ENCODE results near the gene ATG16L2.

DNA sequence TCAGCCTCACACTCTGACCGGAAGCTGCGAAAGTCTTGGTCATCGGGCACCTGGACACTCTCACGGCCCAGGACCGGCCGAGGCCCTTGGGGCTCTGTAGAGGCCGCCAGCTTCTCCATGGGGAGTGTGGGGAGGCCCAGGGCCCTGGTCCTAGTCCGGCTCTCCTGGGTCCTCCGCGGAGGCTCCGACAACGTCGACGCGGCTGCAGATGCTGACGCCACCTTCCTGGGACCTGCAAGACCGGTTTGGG is 33.2 kb upstream of the ATG16L2 start:
- no peak for TF ChIP-seq CTCF (conservative IDR thresholded peaks at IDR 0.05; ENCODE audit: low read depth, low read length)
- no peak for TF ChIP-seq EZH2 (IDR thresholded peaks at IDR 0.05; ENCODE audit: low read length, unreplicated experiment)
- no peak for TF ChIP-seq EZH2phosphoT487 (IDR thresholded peaks at IDR 0.05; ENCODE audit: borderline replicate concordance, low read length)
